Smooth muscle cell (in vitro differentiated cells): ENCODE data around the gene NKX2-3. TPM values are rescaled to one million over a fixed set of nuclear protein-coding genes. Genes with fewer than 3 reads are reported as not detected.

Source experiments
- DNase-seq: peaks from one replicate; lab custom pipeline; 2025; ENCODE audit not compliant: unreplicated experiment; lab: John Stamatoyannopoulos, UW
- H2AFZ ChIP-seq: fragments of 200-600 bp; sonication (generic); 2 replicates; pipeline ENCODE4 v1.6.0; 2016; ENCODE audit warnings: antibody characterized with exemption, low read depth, mild to moderate bottlenecking
- H3F3A ChIP-seq: fragments of 200-600 bp; sonication (generic); 2 replicates; pipeline ENCODE4 v1.6.0; 2017; ENCODE audit warnings: antibody characterized with exemption, low read depth
- H3K27ac ChIP-seq: fragments of 200-600 bp; sonication (generic); 2 replicates; pipeline ENCODE4 v1.5.1; 2016; ENCODE audit warnings: low read depth, mild to moderate bottlenecking
- H3K27me3 ChIP-seq: fragments of 200-600 bp; sonication (generic); 2 replicates; pipeline ENCODE4 v1.6.1; 2016; ENCODE audit warnings: low read depth, mild to moderate bottlenecking
- H3K36me3 ChIP-seq: fragments of 200-600 bp; sonication (generic); 2 replicates; pipeline ENCODE4 v1.5.1; 2016; ENCODE audit warnings: low read depth
- H3K4me1 ChIP-seq: fragments of 200-600 bp; sonication (generic); 2 replicates; pipeline ENCODE4 v1.5.1; 2016; ENCODE audit warnings: low read depth
- H3K4me2 ChIP-seq: fragments of 200-600 bp; sonication (generic); 2 replicates; pipeline ENCODE4 v1.6.0; 2016; ENCODE audit warnings: mild to moderate bottlenecking
- H3K4me3 ChIP-seq: fragments of 200-600 bp; sonication (generic); 2 replicates; pipeline ENCODE4 v1.5.1; 2016; ENCODE audit warnings: mild to moderate bottlenecking
- H3K79me2 ChIP-seq: fragments of 200-600 bp; sonication (generic); 2 replicates; pipeline ENCODE4 v1.6.0; 2016; ENCODE audit warnings: low read depth, mild to moderate bottlenecking
- H3K9ac ChIP-seq: fragments of 200-600 bp; sonication (generic); 2 replicates; pipeline ENCODE4 v1.6.0; 2016; ENCODE audit warnings: low read depth
- H3K9me3 ChIP-seq: fragments of 200-600 bp; sonication (generic); replicated peaks from 2 replicates; pipeline ENCODE4 v1.5.1; 2016; ENCODE audit warnings: low read depth
- H4K20me1 ChIP-seq: fragments of 200-600 bp; sonication (generic); 2 replicates; pipeline ENCODE4 v1.6.0; 2016; ENCODE audit warnings: low read depth
- WGBS: methylation state at CpG from one replicate; pipeline ENCODE4 v1.1.7; 2016; ENCODE audit warnings: low lambda C conversion rate; 5-methylcytosine and 5-hydroxymethylcytosine counted together
- polyA plus RNA-seq: library from polyadenylated mRNA; unstranded; fragments of >200 nt; fragmentation: Nextera tagmentation; extraction: Ambion mirVana; gene quantifications from 2 replicates; pipeline ENCODE4 v1.2.1, GENCODE V29; 2016
- total RNA-seq: library from RNA; depleted of rRNA; stranded (reverse); fragments of >200 nt; gene quantifications from 2 replicates; pipeline ENCODE4 v1.2.3, GENCODE V29; 2014
- TF ChIP-seq, protein P1 (sequence below): fragments of 200-600 bp; sonication (generic); IDR thresholded peaks from 2 replicates; pipeline ENCODE4 v1.5.1; 2017; ENCODE audit warnings: borderline replicate concordance, mild to moderate bottlenecking, antibody characterized with exemption; ENCODE audit not compliant: insufficient read depth, poor library complexity, severe bottlenecking

NKX2-3 gene
- total and polyA plus RNA-seq, 2 experiments from 2014 or later, result not detected

- Histone ChIP-seq H3K4me1 (peaks cover 26% of the 10 kb centered on the region), H4K20me1 (no peaks in the 10 kb centered on the region), H3K27me3 (peaks cover 99% of the 10 kb centered on the region), H3K9me3 (no peaks in the 10 kb centered on the region), H3K9ac (no peak overlapping the region), H2AFZ (no peak overlapping the region), H3F3A (peaks cover 4% of the 10 kb centered on the region), H3K27ac (no peak overlapping the region), H3K79me2 (no peaks in the 10 kb centered on the region), H3K4me2 (no peak overlapping the region), H3K4me3 (no peak overlapping the region), H3K36me3 (no peaks in the 10 kb centered on the region)
- no peak for DNase-seq
- 9% methylated on average over 46 of the region's 46 CpGs for WGBS
- TF ChIP-seq, protein P1, sequence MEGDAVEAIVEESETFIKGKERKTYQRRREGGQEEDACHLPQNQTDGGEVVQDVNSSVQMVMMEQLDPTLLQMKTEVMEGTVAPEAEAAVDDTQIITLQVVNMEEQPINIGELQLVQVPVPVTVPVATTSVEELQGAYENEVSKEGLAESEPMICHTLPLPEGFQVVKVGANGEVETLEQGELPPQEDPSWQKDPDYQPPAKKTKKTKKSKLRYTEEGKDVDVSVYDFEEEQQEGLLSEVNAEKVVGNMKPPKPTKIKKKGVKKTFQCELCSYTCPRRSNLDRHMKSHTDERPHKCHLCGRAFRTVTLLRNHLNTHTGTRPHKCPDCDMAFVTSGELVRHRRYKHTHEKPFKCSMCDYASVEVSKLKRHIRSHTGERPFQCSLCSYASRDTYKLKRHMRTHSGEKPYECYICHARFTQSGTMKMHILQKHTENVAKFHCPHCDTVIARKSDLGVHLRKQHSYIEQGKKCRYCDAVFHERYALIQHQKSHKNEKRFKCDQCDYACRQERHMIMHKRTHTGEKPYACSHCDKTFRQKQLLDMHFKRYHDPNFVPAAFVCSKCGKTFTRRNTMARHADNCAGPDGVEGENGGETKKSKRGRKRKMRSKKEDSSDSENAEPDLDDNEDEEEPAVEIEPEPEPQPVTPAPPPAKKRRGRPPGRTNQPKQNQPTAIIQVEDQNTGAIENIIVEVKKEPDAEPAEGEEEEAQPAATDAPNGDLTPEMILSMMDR, result no peak
These were observed 11.6 kb upstream of the NKX2-3 start for GRCh38 chr10:99520847-99521764.

GRCh38 chr10:99521765-99522469 lies 10.8 kb upstream of the NKX2-3 start:
- TF ChIP-seq, protein P1, result no peak
- WGBS, result 5% methylated on average over 48 of the region's 51 CpGs
- Histone ChIP-seq H3K79me2 (no peaks in the 10 kb centered on the region), H3F3A (peaks cover 4% of the 10 kb centered on the region), H3K4me3 (no peak overlapping the region), H2AFZ (no peak overlapping the region), H3K9me3 (no peaks in the 10 kb centered on the region), H3K4me1 (peaks cover 26% of the 10 kb centered on the region), H3K9ac (no peak overlapping the region), H3K27me3 (peaks cover 99% of the 10 kb centered on the region), H4K20me1 (no peaks in the 10 kb centered on the region), H3K27ac (no peak overlapping the region), H3K4me2 (no peak overlapping the region), H3K36me3 (no peaks in the 10 kb centered on the region)
- DNase-seq, result no peak

GRCh38 chr10:99522470-99523250 lies 10.1 kb upstream of the NKX2-3 start:
- H3K4me1 ChIP-seq, result peaks cover 26% of the 10 kb centered on the region
- no peaks in the 10 kb centered on the region for H3K79me2 ChIP-seq
- peaks cover 100% of the 10 kb centered on the region for H3K27me3 ChIP-seq
- H3K27ac ChIP-seq, result no peak overlapping the region
- H3K36me3 ChIP-seq, result no peaks in the 10 kb centered on the region
- H2AFZ ChIP-seq, result no peak overlapping the region
- H4K20me1 ChIP-seq, result no peaks in the 10 kb centered on the region
- TF ChIP-seq, protein P1, result peak; percentile 7
- H3K4me2 ChIP-seq, result peak overlapping the region; percentile 67
- WGBS, result 3% methylated on average over 26 of the region's 35 CpGs
- peaks cover 4% of the 10 kb centered on the region for H3F3A ChIP-seq
- H3K9ac ChIP-seq, result no peak overlapping the region
- no peak for DNase-seq
- no peak overlapping the region for H3K4me3 ChIP-seq
- H3K9me3 ChIP-seq, result no peaks in the 10 kb centered on the region
